ENCODE measurements around the gene MRPL54. TPM values are rescaled to one million over a fixed set of nuclear protein-coding genes. Genes with fewer than 3 reads are reported as not detected.

MRPL54 gene
- polyA plus RNA-seq, 1 experiment: 31.2 TPM

DNA sequence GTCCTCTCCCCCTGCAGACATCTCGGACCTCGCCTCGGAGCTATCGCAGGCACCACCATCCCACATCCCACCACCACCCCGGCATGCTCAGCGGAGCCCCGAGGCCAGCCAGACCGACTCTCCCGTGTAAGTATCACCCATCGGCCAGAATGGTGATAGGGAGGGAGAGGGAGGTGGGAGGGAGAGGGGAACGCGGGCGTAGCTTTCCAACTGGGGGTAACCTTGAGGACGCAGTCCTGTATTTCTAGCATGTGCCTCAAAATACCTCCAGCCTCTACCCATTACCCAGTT lies 28.2 kb upstream of the MRPL54 start:
- Histone ChIP-seq H3K27me3 (ENCODE audit: control insufficient read depth, insufficient read depth, low read length) (peaks cover 5% of the 10 kb centered on the region), H3K9me3 (ENCODE audit: control insufficient read depth, insufficient read depth, low read length) (peaks cover 2% of the 10 kb centered on the region; the same call in 1 of the 2 replicates), H3K4me3 (ENCODE audit: low read depth, low read length) (no peak overlapping the region), H3K27ac (ENCODE audit: low read depth, low read length) (no peak overlapping the region)
- TF ChIP-seq, protein P1, sequence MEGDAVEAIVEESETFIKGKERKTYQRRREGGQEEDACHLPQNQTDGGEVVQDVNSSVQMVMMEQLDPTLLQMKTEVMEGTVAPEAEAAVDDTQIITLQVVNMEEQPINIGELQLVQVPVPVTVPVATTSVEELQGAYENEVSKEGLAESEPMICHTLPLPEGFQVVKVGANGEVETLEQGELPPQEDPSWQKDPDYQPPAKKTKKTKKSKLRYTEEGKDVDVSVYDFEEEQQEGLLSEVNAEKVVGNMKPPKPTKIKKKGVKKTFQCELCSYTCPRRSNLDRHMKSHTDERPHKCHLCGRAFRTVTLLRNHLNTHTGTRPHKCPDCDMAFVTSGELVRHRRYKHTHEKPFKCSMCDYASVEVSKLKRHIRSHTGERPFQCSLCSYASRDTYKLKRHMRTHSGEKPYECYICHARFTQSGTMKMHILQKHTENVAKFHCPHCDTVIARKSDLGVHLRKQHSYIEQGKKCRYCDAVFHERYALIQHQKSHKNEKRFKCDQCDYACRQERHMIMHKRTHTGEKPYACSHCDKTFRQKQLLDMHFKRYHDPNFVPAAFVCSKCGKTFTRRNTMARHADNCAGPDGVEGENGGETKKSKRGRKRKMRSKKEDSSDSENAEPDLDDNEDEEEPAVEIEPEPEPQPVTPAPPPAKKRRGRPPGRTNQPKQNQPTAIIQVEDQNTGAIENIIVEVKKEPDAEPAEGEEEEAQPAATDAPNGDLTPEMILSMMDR (IDR thresholded peaks at IDR 0.05; ENCODE audit: low read depth, low read length): no peak
- POLR2A ChIA-PET: no interaction called here
- DNase-seq (ENCODE audit: low read depth, low spot score): no peak
- CTCF ChIA-PET: no interaction called here

DNA sequence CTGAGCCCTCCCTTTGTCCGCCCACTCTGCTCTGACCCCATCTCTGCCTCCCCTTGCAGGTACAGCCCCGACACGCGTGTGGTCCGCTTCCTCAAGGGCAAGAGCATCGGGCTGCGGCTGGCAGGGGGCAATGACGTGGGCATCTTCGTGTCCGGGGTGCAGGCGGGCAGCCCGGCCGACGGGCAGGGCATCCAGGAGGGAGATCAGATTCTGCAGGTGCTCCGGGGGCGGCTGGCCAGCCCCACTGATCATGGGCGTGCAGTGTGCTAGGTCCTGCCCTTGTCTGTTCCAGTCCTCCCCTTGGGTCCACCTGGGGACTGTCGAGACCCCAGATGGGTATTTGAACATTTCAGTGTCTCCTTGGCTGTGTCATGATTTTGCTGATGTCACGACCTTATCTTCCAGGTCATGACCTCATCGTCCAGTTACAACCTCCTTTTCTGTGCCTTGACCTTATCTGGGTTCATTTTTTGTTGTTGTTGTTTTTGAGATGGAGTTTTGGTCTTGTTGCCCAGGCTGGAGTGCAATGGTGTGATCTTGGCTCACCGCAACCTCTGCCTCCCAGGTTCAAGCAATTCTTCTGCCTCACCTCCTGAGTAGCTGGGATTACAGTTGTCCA lies 26.3 kb upstream of the MRPL54 start:
- no peak overlapping the region for H3K27ac ChIP-seq (ENCODE audit: low read depth, low read length)
- POLR2A ChIA-PET: no interaction called here
- no peaks in the 10 kb centered on the region; the same call in 1 of the 2 replicates for H3K9me3 ChIP-seq (ENCODE audit: control insufficient read depth, insufficient read depth, low read length)
- H3K27me3 ChIP-seq (ENCODE audit: control insufficient read depth, insufficient read depth, low read length): peaks cover 5% of the 10 kb centered on the region
- no peak overlapping the region for H3K4me3 ChIP-seq (ENCODE audit: low read depth, low read length)
- no peak for DNase-seq (ENCODE audit: low read depth, low spot score)
- TF ChIP-seq, protein P1 (IDR thresholded peaks at IDR 0.05; ENCODE audit: low read depth, low read length): no peak
- CTCF ChIA-PET: no interaction called here

DNA sequence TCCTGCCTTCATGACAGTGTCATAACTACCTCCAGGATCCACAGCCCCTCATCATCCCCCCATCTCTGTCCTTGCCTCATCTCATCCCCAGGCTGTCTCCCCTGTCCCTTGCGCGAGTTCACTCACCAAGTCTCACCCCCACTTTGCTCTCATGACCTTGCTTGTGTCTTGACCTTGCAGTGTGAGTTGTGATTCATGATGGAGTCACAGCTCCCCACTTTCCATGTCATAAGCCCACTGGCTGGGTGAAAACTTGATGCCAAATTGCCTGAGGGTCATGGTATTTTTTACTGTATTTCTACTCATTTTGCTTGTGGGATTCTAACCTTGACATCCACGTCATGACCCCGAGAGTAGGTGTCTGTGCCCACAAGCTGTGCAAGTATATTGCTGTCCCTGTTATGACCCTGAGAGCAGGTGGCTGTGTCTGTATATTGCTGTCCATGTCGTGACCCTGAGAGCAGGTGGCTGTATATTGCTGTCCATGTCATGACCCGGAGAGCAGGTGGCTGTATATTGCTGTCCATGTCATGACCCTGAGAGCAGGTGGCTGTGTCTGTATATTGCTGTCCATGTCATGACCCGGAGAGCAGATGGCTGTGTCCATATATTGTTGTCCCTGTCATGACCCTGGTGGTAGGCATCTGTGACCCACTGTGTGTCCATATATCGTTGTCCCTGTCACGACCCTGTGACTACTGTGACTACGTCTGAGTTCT lies 24.8 kb upstream of the MRPL54 start:
- no peak overlapping the region for H3K4me3 ChIP-seq (ENCODE audit: low read depth, low read length)
- H3K27ac ChIP-seq (ENCODE audit: low read depth, low read length): no peak overlapping the region
- POLR2A ChIA-PET: no interaction called here
- peaks cover 5% of the 10 kb centered on the region for H3K27me3 ChIP-seq (ENCODE audit: control insufficient read depth, insufficient read depth, low read length)
- CTCF ChIA-PET: no interaction called here
- H3K9me3 ChIP-seq (ENCODE audit: control insufficient read depth, insufficient read depth, low read length): no peaks in the 10 kb centered on the region; the same call in 1 of the 2 replicates
- TF ChIP-seq, protein P1 (IDR thresholded peaks at IDR 0.05; ENCODE audit: low read depth, low read length): no peak
- DNase-seq (ENCODE audit: low read depth, low spot score): no peak

DNA sequence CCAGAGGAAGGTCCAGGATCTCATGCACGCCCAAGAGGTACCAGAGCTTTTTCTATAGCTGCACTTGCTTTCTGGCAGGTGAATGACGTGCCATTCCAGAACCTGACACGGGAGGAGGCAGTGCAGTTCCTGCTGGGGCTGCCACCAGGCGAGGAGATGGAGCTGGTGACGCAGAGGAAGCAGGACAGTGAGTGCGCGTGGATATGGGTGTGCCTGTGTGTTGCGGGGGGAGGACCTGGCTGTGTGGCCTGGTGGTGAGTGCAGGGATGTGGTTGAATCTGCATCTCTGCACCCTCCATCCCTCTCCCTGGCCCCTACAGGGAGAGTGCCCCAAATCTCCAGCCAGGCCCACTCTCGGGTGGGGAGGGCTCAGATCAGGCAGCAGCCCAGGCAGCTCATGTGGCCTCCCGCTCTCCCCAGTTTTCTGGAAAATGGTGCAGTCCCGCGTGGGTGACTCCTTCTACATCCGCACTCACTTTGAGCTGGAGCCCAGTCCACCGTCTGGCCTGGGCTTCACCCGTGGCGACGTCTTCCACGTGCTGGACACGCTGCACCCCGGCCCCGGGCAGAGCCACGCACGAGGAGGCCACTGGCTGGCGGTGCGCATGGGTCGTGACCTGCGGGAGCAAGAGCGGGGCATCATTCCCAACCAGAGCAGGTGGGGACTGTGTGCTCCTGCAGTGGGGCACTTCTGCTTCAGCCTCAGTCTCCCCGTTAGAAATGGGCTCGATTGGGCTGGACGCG lies 23.8 kb upstream of the MRPL54 start:
- CTCF ChIA-PET: interaction anchor here (1.1 kb wide), 1 partner anchor 433 kb away, joined by 6 read pairs; no protein-coding TSS in a partner anchor
- POLR2A ChIA-PET: no interaction called here
- Histone ChIP-seq H3K9me3 (ENCODE audit: control insufficient read depth, insufficient read depth, low read length) (no peaks in the 10 kb centered on the region; the same call in 1 of the 2 replicates), H3K27me3 (ENCODE audit: control insufficient read depth, insufficient read depth, low read length) (peaks cover 2% of the 10 kb centered on the region), H3K27ac (ENCODE audit: low read depth, low read length) (no peak overlapping the region), H3K4me3 (ENCODE audit: low read depth, low read length) (no peak overlapping the region)
- DNase-seq (ENCODE audit: low read depth, low spot score): no peak
- TF ChIP-seq, protein P1 (IDR thresholded peaks at IDR 0.05; ENCODE audit: low read depth, low read length): no peak

DNA sequence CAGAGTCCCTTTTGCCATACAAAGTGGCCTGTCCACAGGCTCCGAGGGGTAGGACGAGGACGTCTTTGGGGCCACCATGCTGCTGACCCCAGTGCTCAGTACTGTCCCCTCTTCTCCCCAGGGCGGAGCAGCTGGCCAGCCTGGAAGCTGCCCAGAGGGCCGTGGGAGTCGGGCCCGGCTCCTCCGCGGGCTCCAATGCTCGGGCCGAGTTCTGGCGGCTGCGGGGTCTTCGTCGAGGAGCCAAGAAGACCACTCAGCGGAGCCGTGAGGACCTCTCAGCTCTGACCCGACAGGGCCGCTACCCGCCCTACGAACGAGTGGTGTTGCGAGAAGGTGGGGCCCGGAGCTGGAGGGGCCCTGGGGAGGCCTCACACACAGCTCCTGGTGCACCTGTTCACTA lies 22.1 kb upstream of the MRPL54 start:
- no peak for DNase-seq (ENCODE audit: low read depth, low spot score)
- H3K27me3 ChIP-seq (ENCODE audit: control insufficient read depth, insufficient read depth, low read length): peaks cover under 1% of the 10 kb centered on the region
- H3K27ac ChIP-seq (ENCODE audit: low read depth, low read length): no peak overlapping the region
- CTCF ChIA-PET: interaction anchor here (1.1 kb wide), 1 partner anchor 24 kb away, joined by 3 read pairs; no protein-coding TSS in a partner anchor
- no peaks in the 10 kb centered on the region; the same call in 1 of the 2 replicates for H3K9me3 ChIP-seq (ENCODE audit: control insufficient read depth, insufficient read depth, low read length)
- POLR2A ChIA-PET: interaction anchor here (1.0 kb wide), 1 partner anchor 23 kb away, joined by 3 read pairs; no protein-coding TSS in a partner anchor
- no peak overlapping the region for H3K4me3 ChIP-seq (ENCODE audit: low read depth, low read length)
- TF ChIP-seq, protein P1 (IDR thresholded peaks at IDR 0.05; ENCODE audit: low read depth, low read length): no peak

Measured in AG04450 (cell line).